PFSK-1 (cell line): ENCODE results near the gene TPBG.

Experiments used
- FOXP2 ChIP-seq: optimal IDR thresholded peaks from 2 replicates; pipeline ENCODE3; 2011; ENCODE audit warnings: borderline replicate concordance, control low read depth, inconsistent platforms; ENCODE audit not compliant: insufficient read depth; ENCODE audit errors: extremely low read length, extremely low read depth
- POLR2AphosphoS5 ChIP-seq: IDR thresholded peaks from 2 replicates; pipeline ENCODE4 v1.6.1; 2012; ENCODE audit warnings: low read depth, mild to moderate bottlenecking, control low read depth, low read length, moderate library complexity
- REST ChIP-seq, 2 experiments: IDR thresholded peaks; 2 replicates each; pipeline versions ENCODE4 v1.6.1 to v1.8.0; 2011 to 2012; ENCODE audit warnings: low read depth in 2 of 2, low read length in 2 of 2, control low read depth in 1 of 2, inconsistent platforms in 1 of 2, mild to moderate bottlenecking in 1 of 2, moderate library complexity in 1 of 2; ENCODE audit not compliant: insufficient read depth in 1 of 2
- SIN3A ChIP-seq: IDR thresholded peaks from 2 replicates; pipeline ENCODE4 v1.6.1; 2012; ENCODE audit warnings: mild to moderate bottlenecking, low read length, moderate library complexity, borderline replicate concordance; ENCODE audit not compliant: insufficient read depth
- TAF1 ChIP-seq: IDR thresholded peaks from 2 replicates; pipeline ENCODE4 v1.6.1; 2012; ENCODE audit warnings: low read length, control low read depth, borderline replicate concordance; ENCODE audit not compliant: insufficient read depth

Gene TPBG

GRCh38 chr6:82371799-82372546 lies 8.4 kb downstream of the TPBG start:
- no peak for TF ChIP-seq FOXP2
- TF ChIP-seq POLR2AphosphoS5 = no peak
- no peak for TF ChIP-seq SIN3A
- no peak for TF ChIP-seq REST (IDR thresholded peaks at IDR 0.05; ENCODE audit: insufficient read depth in 1 of 2, low read depth in 2 of 2, low read length in 2 of 2)
- no peak for TF ChIP-seq TAF1

GRCh38 chr6:82372656-82373055 lies 9.0 kb downstream of the TPBG start:
- TF ChIP-seq TAF1 = no peak
- no peak for TF ChIP-seq SIN3A
- TF ChIP-seq REST (IDR thresholded peaks at IDR 0.05; ENCODE audit: insufficient read depth in 1 of 2, low read depth in 2 of 2, low read length in 2 of 2) = no peak
- no peak for TF ChIP-seq FOXP2
- no peak for TF ChIP-seq POLR2AphosphoS5

GRCh38 chr6:82374516-82374915 lies 10.9 kb downstream of the TPBG start:
- TF ChIP-seq POLR2AphosphoS5 (no peak), TAF1 (no peak), REST (IDR thresholded peaks at IDR 0.05; ENCODE audit: insufficient read depth in 1 of 2, low read depth in 2 of 2, low read length in 2 of 2) (no peak), FOXP2 (no peak), SIN3A (no peak)

- TF ChIP-seq POLR2AphosphoS5 (no peak), SIN3A (no peak), TAF1 (no peak)
Measured at GRCh38 chr6:82376636-82377035, 13.0 kb downstream of the TPBG start.

GRCh38 chr6:82380566-82381185 lies 17.1 kb downstream of the TPBG start:
- no peak for TF ChIP-seq TAF1
- no peak for TF ChIP-seq FOXP2
- TF ChIP-seq SIN3A = no peak
- no peak for TF ChIP-seq REST (IDR thresholded peaks at IDR 0.05; ENCODE audit: insufficient read depth in 1 of 2, low read depth in 2 of 2, low read length in 2 of 2)
- TF ChIP-seq POLR2AphosphoS5 = no peak
